H1 (cell line): ENCODE measurements around the gene TRAP1. TPM values are rescaled to one million over a fixed set of nuclear protein-coding genes. Genes with fewer than 3 reads are reported as not detected.

Experiments
- CHD7 ChIP-seq: fragments of 300-600 bp; sonication (generic); IDR thresholded peaks from 2 replicates; pipeline ENCODE4 v1.7.1; 2012; ENCODE audit warnings: low read length, moderate library complexity, mild to moderate bottlenecking, inconsistent platforms; ENCODE audit not compliant: insufficient replicate concordance
- PHF8 ChIP-seq: fragments of 200-600 bp; sonication (generic); conservative IDR thresholded peaks from 2 replicates; pipeline ENCODE4 v1.7.1; 2012; ENCODE audit warnings: low read depth, mild to moderate bottlenecking, inconsistent platforms, low read length, moderate library complexity
- RXRA ChIP-seq: IDR thresholded peaks from 2 replicates; pipeline ENCODE4 v1.6.1; 2011; ENCODE audit warnings: low read depth, mild to moderate bottlenecking, low read length, moderate library complexity; ENCODE audit not compliant: insufficient read depth
- polyA plus RNA-seq, 7 experiments: library from polyadenylated mRNA; depleted of rRNA in 3 of 7; stranded (reverse) in 5 of 7; unstranded in 2 of 7; fragments of >200 nt in 5 of 7; fragments of 200-250 nt in 2 of 7; gene quantifications; 1 replicate in 5 of 7; 2 replicates in 1 of 7; 4 replicates in 1 of 7; pipeline versions ENCODE4 v1.2.1 to v1.2.3, GENCODE V29; 2011 to 2013; ENCODE audit warnings: missing spikeins in 2 of 7, mixed read lengths in 2 of 7
- total RNA-seq: library from RNA; stranded (reverse); fragmentation: NEBNext Ultra II Directional; extraction: Animal tissue kit (Norgen Biotek cat#: 25700); gene quantifications from 2 replicates; pipeline ENCODE4 v1.2.1, GENCODE V29; 2021

Gene TRAP1
- total and polyA plus RNA-seq, 2 of the 8 experiments (the other 6 are each of a cell fraction or from before 2014, with no cell fraction given): 215 to 283 TPM

GRCh38 chr16:3672571-3673041 lies 44.7 kb downstream of the TRAP1 start (continued):
- no peak for TF ChIP-seq CHD7
- TF ChIP-seq PHF8: no peak
- TF ChIP-seq RXRA: no peak
- TF ChIP-seq, all 59 proteins: peak for 0
